HepG2 (cell line): ENCODE data around the gene VDAC1. TPM values are rescaled to one million over a fixed set of nuclear protein-coding genes. Genes with fewer than 3 reads are reported as not detected.
A peak's percentile ranks its signal among the peaks of the same experiment; 100 is the strongest.

ENCODE experiments used
- ATAC-seq: fragments of 200-7000 bp; cut with Tn5 transposase; 3 replicates; pipeline ENCODE4 v1.9.1; 2020; ENCODE audit warnings: mild to moderate bottlenecking, moderate library complexity
- BruUV-seq: library from RNA; stranded (reverse); fragments of 400-500 nt; replicated peaks from 2 replicates; lab custom pipeline; 2021; lab: Mats Ljungman, UMichigan
- CTCF ChIA-PET: fragments of 300-600 bp; formaldehyde crosslinking; extraction: SDS; loops from one replicate; lab custom pipeline; 2021; ENCODE audit warnings: low total read pairs, inconsistent platforms, low intra/inter-chr PET ratio; lab: Yijun Ruan, JAX
- POLR2A ChIA-PET: fragments of 350-600 bp; sonication (Branson Sonifier 250); formaldehyde crosslinking; loops from one replicate; lab custom pipeline; 2020; ENCODE audit warnings: antibody characterized with exemption, inconsistent platforms; lab: Yijun Ruan, JAX
- DNase-seq: peaks from one replicate; pipeline ENCODE4 v3.0.0-alpha.2; 2015; ENCODE audit warnings: low spot score
- FAIRE-seq: peaks from 3 replicates; lab custom pipeline; 2011; peaks lifted over from hg19 to GRCh38; lab: Jason Lieb, UNC
- H2AFZ ChIP-seq: one replicate; pipeline ENCODE4 v1.6.1; 2011; ENCODE audit warnings: low read length, inconsistent platforms
- H3K27ac ChIP-seq: fragments of 300-600 bp; 3 replicates; pipeline ENCODE4 v1.8.0; 2011; ENCODE audit warnings: mixed run types, mild to moderate bottlenecking, mixed read lengths, low read length, inconsistent platforms; ENCODE audit not compliant: insufficient read depth; ENCODE audit errors: extremely low read length
- H3K27me3 ChIP-seq, 2 experiments: fragments of 200-600 bp in 1 of 2; 2 replicates in 1 of 2; 3 replicates in 1 of 2; pipeline versions ENCODE4 v1.6.0 to v1.8.0; 2011; ENCODE audit warnings: low read length in 2 of 2, mild to moderate bottlenecking in 2 of 2, moderate library complexity in 2 of 2, inconsistent platforms in 1 of 2; ENCODE audit not compliant: insufficient read depth in 2 of 2, control insufficient read depth in 1 of 2
- H3K36me3 ChIP-seq, 2 experiments: fragments of 200-600 bp in 1 of 2; replicated peaks in 1 of 2; 2 replicates in 1 of 2; 3 replicates in 1 of 2; pipeline versions ENCODE4 v1.5.1 to v1.8.0; 2011; ENCODE audit warnings: low read length in 2 of 2, inconsistent platforms in 1 of 2; ENCODE audit not compliant: insufficient read depth in 2 of 2, control insufficient read depth in 1 of 2
- H3K4me1 ChIP-seq: 2 replicates; pipeline ENCODE4 v1.5.1; 2012; ENCODE audit warnings: low read length, inconsistent platforms; ENCODE audit not compliant: insufficient read depth
- H3K4me2 ChIP-seq: 2 replicates; pipeline ENCODE4 v1.6.0; 2011; ENCODE audit warnings: low read depth, low read length, inconsistent platforms
- H3K4me3 ChIP-seq, 3 experiments: fragments of 200-600 bp in 1 of 3; sonication (generic), shearing (Covaris generic) in 1 of 3; replicated peaks in 1 of 3; 2 replicates each; pipeline ENCODE4 v1.5.1; 2011 to 2016; ENCODE audit warnings: low read length in 3 of 3, inconsistent platforms in 2 of 3, low read depth in 2 of 3, mild to moderate bottlenecking in 2 of 3, control low read depth in 1 of 3, mixed read lengths in 1 of 3; ENCODE audit not compliant: insufficient read depth in 1 of 3
- H3K79me2 ChIP-seq: one replicate; pipeline ENCODE4 v1.6.1; 2011; ENCODE audit warnings: low read length, inconsistent platforms; ENCODE audit not compliant: insufficient read depth
- H3K9ac ChIP-seq: 2 replicates; pipeline ENCODE4 v1.6.0; 2011; ENCODE audit warnings: mild to moderate bottlenecking, low read depth, low read length, inconsistent platforms; ENCODE audit not compliant: insufficient read depth
- H3K9me3 ChIP-seq: 2 replicates; pipeline ENCODE4 v1.5.1; 2012; ENCODE audit warnings: mild to moderate bottlenecking, low read length
- H4K20me1 ChIP-seq: 2 replicates; pipeline ENCODE4 v1.6.0; 2011; ENCODE audit warnings: inconsistent platforms, mild to moderate bottlenecking, low read length, moderate library complexity; ENCODE audit not compliant: insufficient read depth
- ASH2L ChIP-seq: fragments of 300-600, 200-600 bp; sonication (generic); IDR thresholded peaks from 2 replicates; pipeline ENCODE4 v1.7.0; 2017; ENCODE audit warnings: low read depth, mild to moderate bottlenecking, moderate library complexity, mixed read lengths, low read length; ENCODE audit not compliant: insufficient read length
- BRCA1 ChIP-seq: sonication (generic); formaldehyde crosslinking; IDR thresholded peaks from 2 replicates; pipeline ENCODE4 v1.4.0; 2020; ENCODE audit warnings: missing genetic modification reagents
- CCAR2 ChIP-seq: fragments of 200-400 bp; formaldehyde crosslinking; optimal IDR thresholded peaks from 2 replicates; pipeline ENCODE3; 2018; ENCODE audit warnings: low read depth, mild to moderate bottlenecking, low read length, moderate library complexity
- HMG20B ChIP-seq: conservative IDR thresholded peaks from 2 replicates; pipeline ENCODE4 v1.6.1; 2016; ENCODE audit warnings: missing genetic modification reagents, missing compliant biosample characterization
- MXD4 ChIP-seq: IDR thresholded peaks from 2 replicates; pipeline ENCODE4 v1.6.1; 2016; ENCODE audit warnings: mild to moderate bottlenecking, missing biosample characterization, missing genetic modification reagents
- RAD51 ChIP-seq: fragments of 450-650 bp; IDR thresholded peaks from 2 replicates; pipeline ENCODE4 v1.6.1; 2016; ENCODE audit warnings: borderline replicate concordance
- SNAPC5 ChIP-seq: sonication (generic); formaldehyde crosslinking; IDR thresholded peaks from 2 replicates; pipeline ENCODE4 v1.8.1; 2023; ENCODE audit warnings: mild to moderate bottlenecking, missing genetic modification reagents, borderline replicate concordance
- SRSF4 ChIP-seq: fragments of 200-400 bp; formaldehyde crosslinking; IDR thresholded peaks from one replicate; pipeline ENCODE4 v1.6.1; 2018; ENCODE audit warnings: mild to moderate bottlenecking, low read depth, low read length, moderate library complexity; ENCODE audit not compliant: poor library complexity, severe bottlenecking
- TFE3 ChIP-seq: IDR thresholded peaks from 2 replicates; pipeline ENCODE4 v1.6.1; 2016
- ZBTB7A ChIP-seq: sonication (generic); formaldehyde crosslinking; IDR thresholded peaks from 2 replicates; pipeline ENCODE4 v1.8.0; 2022; ENCODE audit warnings: mild to moderate bottlenecking, missing genetic modification reagents
- ZNF318 ChIP-seq: sonication (generic); formaldehyde crosslinking; IDR thresholded peaks from 2 replicates; pipeline ENCODE4 v1.4.0; 2020; ENCODE audit warnings: mild to moderate bottlenecking, missing genetic modification reagents
- ZNF530 ChIP-seq: sonication (generic); formaldehyde crosslinking; IDR thresholded peaks from 2 replicates; pipeline ENCODE4 v1.5.0; 2020; ENCODE audit warnings: low read depth, mild to moderate bottlenecking, missing genetic modification reagents
- ZNF629 ChIP-seq: sonication (generic); formaldehyde crosslinking; conservative IDR thresholded peaks from 2 replicates; pipeline ENCODE4 v1.5.0; 2020; ENCODE audit warnings: missing genetic modification reagents
- WGBS: methylation state at CpG from one replicate; pipeline ENCODE4 v1.1.6; 2017; ENCODE audit warnings: low lambda C conversion rate; 5-methylcytosine and 5-hydroxymethylcytosine counted together
- in situ Hi-C: cut with HindIII; loops from 2 replicates; pipeline ENCODE4 v1.10.0; 2017; ENCODE audit warnings: low pct_unique_long_range_greater_than_20kb; ENCODE audit not compliant: extremely low pct_ligation_motif_present
- intact Hi-C: fragments of 100-400 bp; cut with micrococcal nuclease; formaldehyde crosslinking; loops from one replicate; pipeline ENCODE4 v1.10.0; 2022; ENCODE audit not compliant: unreplicated experiment
- polyA plus RNA-seq, 8 experiments: library from polyadenylated mRNA; depleted of rRNA in 3 of 8; stranded (reverse) in 7 of 8; unstranded in 1 of 8; fragments of >200 nt; fragmentation: Illumina TruSeq in 4 of 8; extraction: Trizol in 4 of 8; gene quantifications; 2 replicates each; pipeline versions ENCODE4 v1.2.1 to v1.2.3, GENCODE V29; 2011 to 2016; ENCODE audit warnings: low read depth in 4 of 8, missing spikeins in 1 of 8, mixed read lengths in 1 of 8; ENCODE audit not compliant: insufficient read depth in 1 of 8
- total RNA-seq, 5 experiments: library from RNA; depleted of rRNA; stranded (reverse); fragments of >200 nt; fragmentation: Illumina TruSeq; extraction: Trizol; gene quantifications; 2 replicates each; pipeline ENCODE4 v1.2.3, GENCODE V29; 2016; ENCODE audit warnings: low read depth in 1 of 5

The VDAC1 gene
- total and polyA plus RNA-seq, 2 of the 13 experiments (the other 11 are each of a cell fraction or from before 2014, with no cell fraction given) = 112 to 380 TPM

GRCh38 chr5:134000696-134001453 lies 3.9 kb downstream of the VDAC1 start:
- ChIA-PET POLR2A (interaction anchor here (0.8 to 7.4 kb wide), 6 partner anchors 14 to 39 kb away, joined by 3 to 94 read pairs (median 4); partner anchors contain the start of gene C5orf15), CTCF (no interaction called here)
- Histone ChIP-seq H3K36me3 (peaks cover 3 to 6% of the 10 kb centered on the region in 2 experiments; a peak in 2 of 5 replicates), H3K4me1 (peaks cover 78% of the 10 kb centered on the region), H2AFZ (no peak overlapping the region), H3K79me2 (peaks cover 96% of the 10 kb centered on the region), H3K27ac (peak overlapping the region; percentile 78), H3K27me3 (no peaks in the 10 kb centered on the region; a peak in 1 of 5 replicates), H3K9me3 (no peaks in the 10 kb centered on the region), H3K4me3 (peak overlapping the region; percentile 18 to 96 (median 32); a peak in 5 of 6 replicates), H3K9ac (peak overlapping the region; percentile 97), H4K20me1 (peaks cover 58% of the 10 kb centered on the region), H3K4me2 (peak overlapping the region; percentile 99)
- no TSS peak for BruUV-seq
- in situ Hi-C loops = no loop called here
- ATAC-seq (peak; percentile 12), FAIRE-seq (no peak), DNase-seq (peak; percentile 85)
- 38% methylated on average over 8 of the region's 10 CpGs for WGBS
- intact Hi-C loops = no loop called here
- no peak for TF ChIP-seq TFE3 (CRISPR knock-in tag)
- peak; percentile 82 for TF ChIP-seq ASH2L
- no peak for TF ChIP-seq RAD51
- TF ChIP-seq HMG20B (CRISPR knock-in tag) = no peak
- no peak for TF ChIP-seq ZNF530 (CRISPR knock-in tag)
- TF ChIP-seq CCAR2 = no peak
- no peak for TF ChIP-seq BRCA1 (CRISPR knock-in tag)
- no peak for TF ChIP-seq ZNF318 (CRISPR knock-in tag)
- TF ChIP-seq ZBTB7A (CRISPR knock-in tag) = no peak
- no peak for TF ChIP-seq SNAPC5 (CRISPR knock-in tag)
- TF ChIP-seq ZNF629 (CRISPR knock-in tag) = peak; percentile 69
- no peak for TF ChIP-seq SRSF4
- no peak for TF ChIP-seq MXD4 (CRISPR knock-in tag)
